ENCODE measurements around the gene DMD.

DMD gene

DNA sequence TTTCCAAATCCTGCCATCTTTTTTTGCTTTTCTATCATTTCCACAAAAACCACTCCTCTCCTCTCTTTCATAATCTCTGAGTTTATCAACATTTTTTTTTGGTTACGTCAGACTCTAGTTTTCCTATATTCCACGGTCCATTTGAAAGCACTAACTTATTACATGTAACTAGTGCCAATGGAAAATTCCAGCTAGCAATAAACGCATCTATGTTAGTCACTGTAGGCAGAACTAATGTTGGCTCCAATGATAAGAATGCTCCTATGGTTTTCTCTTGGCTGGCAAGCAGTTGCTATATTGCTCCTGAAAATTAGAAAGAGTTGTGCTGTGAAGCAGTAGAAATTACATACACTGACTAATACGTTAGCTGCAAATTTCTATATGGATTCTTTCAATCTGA lies 1504.9 kb downstream of the DMD start:
- DNase-seq (ENCODE audit: low read depth), result peak; percentile 2
- no peak overlapping the region for H3K4me3 ChIP-seq (ENCODE audit: control insufficient read depth, low read depth, low read length)
- TF ChIP-seq, protein P1, sequence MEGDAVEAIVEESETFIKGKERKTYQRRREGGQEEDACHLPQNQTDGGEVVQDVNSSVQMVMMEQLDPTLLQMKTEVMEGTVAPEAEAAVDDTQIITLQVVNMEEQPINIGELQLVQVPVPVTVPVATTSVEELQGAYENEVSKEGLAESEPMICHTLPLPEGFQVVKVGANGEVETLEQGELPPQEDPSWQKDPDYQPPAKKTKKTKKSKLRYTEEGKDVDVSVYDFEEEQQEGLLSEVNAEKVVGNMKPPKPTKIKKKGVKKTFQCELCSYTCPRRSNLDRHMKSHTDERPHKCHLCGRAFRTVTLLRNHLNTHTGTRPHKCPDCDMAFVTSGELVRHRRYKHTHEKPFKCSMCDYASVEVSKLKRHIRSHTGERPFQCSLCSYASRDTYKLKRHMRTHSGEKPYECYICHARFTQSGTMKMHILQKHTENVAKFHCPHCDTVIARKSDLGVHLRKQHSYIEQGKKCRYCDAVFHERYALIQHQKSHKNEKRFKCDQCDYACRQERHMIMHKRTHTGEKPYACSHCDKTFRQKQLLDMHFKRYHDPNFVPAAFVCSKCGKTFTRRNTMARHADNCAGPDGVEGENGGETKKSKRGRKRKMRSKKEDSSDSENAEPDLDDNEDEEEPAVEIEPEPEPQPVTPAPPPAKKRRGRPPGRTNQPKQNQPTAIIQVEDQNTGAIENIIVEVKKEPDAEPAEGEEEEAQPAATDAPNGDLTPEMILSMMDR (conservative IDR thresholded peaks at IDR 0.05; ENCODE audit: control insufficient read depth, insufficient read depth, low read depth, low read length), result no peak

DNA sequence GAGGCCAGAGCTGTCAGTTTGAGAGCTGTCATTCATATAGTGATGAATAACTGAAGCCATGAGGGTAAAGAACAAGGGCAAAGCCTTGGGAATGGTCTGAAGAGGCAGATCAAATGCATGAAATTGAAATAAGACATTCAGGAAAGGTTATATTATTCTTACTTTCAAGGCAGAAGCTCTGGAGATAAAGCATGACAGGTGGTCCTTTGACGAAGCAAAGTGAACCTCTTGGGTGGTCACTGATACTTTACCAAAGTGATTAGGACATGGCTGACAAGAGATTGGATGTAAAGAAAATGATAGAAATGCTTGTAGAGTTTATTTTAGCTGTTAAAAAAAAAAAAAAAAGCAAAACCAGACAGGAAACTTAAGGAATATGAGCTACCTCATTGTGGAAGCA lies 1505.5 kb downstream of the DMD start:
- TF ChIP-seq, protein P1 (conservative IDR thresholded peaks at IDR 0.05; ENCODE audit: control insufficient read depth, insufficient read depth, low read depth, low read length), result no peak
- no peak for DNase-seq (ENCODE audit: low read depth)
- H3K4me3 ChIP-seq (ENCODE audit: control insufficient read depth, low read depth, low read length), result no peak overlapping the region

DNA sequence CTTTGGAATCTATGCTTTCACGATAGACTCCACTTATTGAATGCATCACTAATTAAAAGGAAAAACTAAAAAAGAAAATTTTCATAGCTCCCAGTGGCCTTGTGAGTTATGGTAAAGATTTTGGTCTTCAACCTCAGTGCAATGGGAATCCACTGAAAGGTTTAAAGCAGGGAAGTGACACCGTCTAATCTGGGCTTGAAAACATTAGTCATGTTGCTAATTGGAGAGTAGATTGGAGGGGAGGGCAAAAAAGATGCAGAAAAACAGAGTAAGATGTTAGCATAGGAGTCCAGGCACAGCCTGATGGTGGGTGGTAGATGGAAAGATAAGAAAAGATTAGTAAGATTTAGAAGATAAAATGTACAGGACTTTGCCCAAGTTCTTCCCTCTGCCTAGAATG lies 1506.4 kb downstream of the DMD start:
- H3K4me3 ChIP-seq (ENCODE audit: control insufficient read depth, low read depth, low read length), result no peak overlapping the region
- no peak for DNase-seq (ENCODE audit: low read depth)
- TF ChIP-seq, protein P1 (conservative IDR thresholded peaks at IDR 0.05; ENCODE audit: control insufficient read depth, insufficient read depth, low read depth, low read length), result no peak

DNA sequence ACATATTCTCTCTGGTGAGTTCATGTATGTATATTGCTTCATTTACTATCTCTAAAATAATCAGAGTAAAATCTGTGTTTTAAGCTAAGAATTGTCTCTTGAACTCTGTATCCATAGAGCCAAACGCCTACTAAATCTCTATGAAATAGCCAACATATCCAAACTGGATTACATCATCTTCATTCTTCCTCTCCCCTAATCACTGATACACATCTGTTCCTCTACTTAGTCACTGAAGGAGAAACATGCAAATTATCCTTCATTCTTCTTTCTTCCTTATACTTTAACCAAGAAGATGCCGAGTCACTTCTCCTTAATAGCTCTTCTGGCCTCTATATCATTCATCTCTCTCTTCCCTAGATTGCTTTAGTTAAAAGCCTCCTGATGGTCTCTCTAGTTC lies 1509.1 kb downstream of the DMD start:
- TF ChIP-seq, protein P1 (conservative IDR thresholded peaks at IDR 0.05; ENCODE audit: control insufficient read depth, insufficient read depth, low read depth, low read length), result no peak

DNA sequence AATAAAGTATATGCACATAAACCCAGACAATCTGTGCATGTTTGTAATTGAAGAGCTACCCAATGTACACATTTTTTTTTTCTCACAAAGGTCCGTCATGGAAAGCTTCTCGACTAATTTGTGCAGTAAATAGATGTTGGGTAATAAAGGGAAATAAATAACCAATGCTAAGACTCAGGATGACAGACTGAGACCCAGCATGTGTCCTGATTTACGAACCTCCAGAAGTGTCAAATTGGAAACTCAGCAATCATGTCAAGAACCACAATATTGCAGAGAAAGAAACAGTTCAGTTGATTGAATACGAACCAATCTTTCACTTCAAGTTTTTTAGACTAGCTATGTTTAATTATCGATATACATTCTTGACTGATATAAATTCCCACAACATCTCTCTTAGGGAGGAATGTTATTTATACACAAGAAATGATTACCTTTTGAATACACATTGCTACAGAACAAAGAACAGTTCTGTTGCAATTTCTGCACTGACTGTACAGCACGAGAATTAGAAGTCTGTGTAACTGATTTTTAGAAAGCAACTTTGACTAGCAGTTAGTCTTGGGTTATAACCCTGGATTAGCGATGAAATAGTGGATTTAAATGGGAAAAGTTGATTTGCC lies 1513.9 kb downstream of the DMD start:
- no peak overlapping the region for H3K4me3 ChIP-seq (ENCODE audit: control insufficient read depth, low read depth, low read length)
- TF ChIP-seq, protein P1 (conservative IDR thresholded peaks at IDR 0.05; ENCODE audit: control insufficient read depth, insufficient read depth, low read depth, low read length), result no peak
- no peak for DNase-seq (ENCODE audit: low read depth)

More for the DNA sequence above, 1509.1 kb downstream of the DMD start:
- DNase-seq (ENCODE audit: low read depth), result peak; percentile 1
- no peak overlapping the region for H3K4me3 ChIP-seq (ENCODE audit: control insufficient read depth, low read depth, low read length)

DNA sequence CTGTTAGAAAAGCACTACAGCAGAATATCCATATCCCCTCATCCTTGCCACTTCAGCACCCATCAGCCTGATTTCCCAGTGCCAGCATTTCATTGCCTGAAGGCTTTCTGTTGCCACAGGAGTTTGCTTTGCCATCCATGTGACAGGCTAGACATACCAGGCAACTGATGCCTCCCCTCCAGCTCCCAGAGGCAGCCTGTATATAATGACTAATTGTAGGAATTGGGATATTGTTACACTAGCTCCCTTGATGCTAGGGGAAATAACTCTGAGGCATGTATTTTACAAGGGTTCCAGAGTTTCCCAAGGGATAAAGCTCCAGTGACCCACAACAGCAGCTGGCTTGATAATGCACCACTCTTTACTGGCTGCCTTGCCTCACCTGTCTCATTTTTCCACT lies 1531.5 kb downstream of the DMD start:
- H3K4me3 ChIP-seq (ENCODE audit: control insufficient read depth, low read depth, low read length), result no peak overlapping the region
- TF ChIP-seq, protein P1 (conservative IDR thresholded peaks at IDR 0.05; ENCODE audit: control insufficient read depth, insufficient read depth, low read depth, low read length), result no peak
- no peak for DNase-seq (ENCODE audit: low read depth)

DNA sequence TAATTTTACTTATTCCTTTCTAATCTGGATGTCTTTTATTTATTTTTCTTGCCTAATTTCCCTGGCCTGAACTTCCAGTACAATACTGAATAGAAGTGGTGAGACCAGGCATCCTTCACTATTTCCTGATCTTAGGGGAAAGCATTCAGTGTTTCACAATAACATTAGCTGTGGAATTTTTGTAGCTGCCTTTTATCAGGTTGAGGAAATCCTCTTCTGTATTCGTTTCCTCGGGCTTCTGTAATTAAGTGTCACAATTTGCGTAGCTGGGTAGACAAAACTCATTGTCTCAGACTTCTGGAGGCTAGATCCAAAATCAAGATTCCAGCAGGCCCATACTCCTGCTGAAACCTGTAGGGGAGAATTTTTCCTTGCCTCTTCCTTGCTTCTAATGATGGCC lies 1541.1 kb downstream of the DMD start:
- TF ChIP-seq, protein P1 (conservative IDR thresholded peaks at IDR 0.05; ENCODE audit: control insufficient read depth, insufficient read depth, low read depth, low read length), result no peak
- DNase-seq (ENCODE audit: low read depth), result no peak
- H3K4me3 ChIP-seq (ENCODE audit: control insufficient read depth, low read depth, low read length), result no peak overlapping the region

Data from fibroblast of mammary gland (primary cell).